Gastrocnemius medialis (tissue), 4 donors: Measurements from ENCODE around the gene GDI1.

Experiments
- POLR2A ChIP-seq, 2 donors: fragments of 450-650 bp; IDR thresholded peaks; one replicate each; pipeline ENCODE4 v1.6.1; 2017; ENCODE audit warnings: antibody characterized with exemption in 2 of 2, mild to moderate bottlenecking in 2 of 2, moderate library complexity in 2 of 2
- TF ChIP-seq, protein P1 (sequence below), 5 experiments: fragments of 450-650 bp in 3 of 5; fragments of 200-600 bp in 2 of 5; sonication (generic) in 2 of 5; IDR thresholded peaks in 4 of 5; conservative IDR thresholded peaks in 1 of 5; 1 replicate in 4 of 5; 2 replicates in 1 of 5; pipeline ENCODE4 v1.5.1; 2016 to 2019; ENCODE audit warnings: antibody characterized with exemption in 5 of 5, mild to moderate bottlenecking in 3 of 5, moderate library complexity in 3 of 5

GRCh38 chrX:154399527-154400368, 37.2 kb upstream of the GDI1 start:
- TF ChIP-seq, protein P1, sequence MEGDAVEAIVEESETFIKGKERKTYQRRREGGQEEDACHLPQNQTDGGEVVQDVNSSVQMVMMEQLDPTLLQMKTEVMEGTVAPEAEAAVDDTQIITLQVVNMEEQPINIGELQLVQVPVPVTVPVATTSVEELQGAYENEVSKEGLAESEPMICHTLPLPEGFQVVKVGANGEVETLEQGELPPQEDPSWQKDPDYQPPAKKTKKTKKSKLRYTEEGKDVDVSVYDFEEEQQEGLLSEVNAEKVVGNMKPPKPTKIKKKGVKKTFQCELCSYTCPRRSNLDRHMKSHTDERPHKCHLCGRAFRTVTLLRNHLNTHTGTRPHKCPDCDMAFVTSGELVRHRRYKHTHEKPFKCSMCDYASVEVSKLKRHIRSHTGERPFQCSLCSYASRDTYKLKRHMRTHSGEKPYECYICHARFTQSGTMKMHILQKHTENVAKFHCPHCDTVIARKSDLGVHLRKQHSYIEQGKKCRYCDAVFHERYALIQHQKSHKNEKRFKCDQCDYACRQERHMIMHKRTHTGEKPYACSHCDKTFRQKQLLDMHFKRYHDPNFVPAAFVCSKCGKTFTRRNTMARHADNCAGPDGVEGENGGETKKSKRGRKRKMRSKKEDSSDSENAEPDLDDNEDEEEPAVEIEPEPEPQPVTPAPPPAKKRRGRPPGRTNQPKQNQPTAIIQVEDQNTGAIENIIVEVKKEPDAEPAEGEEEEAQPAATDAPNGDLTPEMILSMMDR (IDR thresholded peaks at IDR 0.05 in 4 of 5, conservative IDR thresholded peaks at IDR 0.05 in 1 of 5) = no peak
- TF ChIP-seq POLR2A (IDR thresholded peaks at IDR 0.05) = no peak
